ENCODE results near the gene ZBED1. TPM values are rescaled to one million over a fixed set of nuclear protein-coding genes. Genes with fewer than 3 reads are reported as not detected.
"Not testable (repeated sequence)": the region's sequence is repeated elsewhere in the genome, so short reads cannot be mapped to it uniquely, and the experiment has no call there.

The ZBED1 gene
- total RNA-seq, 1 donor from 2014 or later = 40.2 TPM

- no peaks in the 10 kb centered on the region for H3K4me1 Mint-ChIP-seq (ENCODE audit: unreplicated experiment)
- no peaks in the 10 kb centered on the region for H3K36me3 Mint-ChIP-seq (ENCODE audit: low read depth, unreplicated experiment)
- H3K27me3 Mint-ChIP-seq (ENCODE audit: unreplicated experiment) = peaks cover 2% of the 10 kb centered on the region
- no peak for DNase-seq (ENCODE audit: low spot score)
- H3K9me3 Mint-ChIP-seq (ENCODE audit: unreplicated experiment) = no peaks in the 10 kb centered on the region
- H3K4me3 Mint-ChIP-seq (ENCODE audit: unreplicated experiment) = no peak overlapping the region
- H3K27ac Mint-ChIP-seq (ENCODE audit: unreplicated experiment) = no peak overlapping the region
- no peak for TF ChIP-seq CTCF (IDR thresholded peaks at IDR 0.05; ENCODE audit: unreplicated experiment)
Measured at GRCh38 chrX:2520539-2520938, 19.8 kb upstream of the ZBED1 start.

- not testable (repeated sequence) for H3K9me3 Mint-ChIP-seq (ENCODE audit: unreplicated experiment); H3K27me3 Mint-ChIP-seq (ENCODE audit: unreplicated experiment); H3K4me1 Mint-ChIP-seq (ENCODE audit: unreplicated experiment); H3K36me3 Mint-ChIP-seq (ENCODE audit: low read depth, unreplicated experiment); H3K4me3 Mint-ChIP-seq (ENCODE audit: unreplicated experiment); H3K27ac Mint-ChIP-seq (ENCODE audit: unreplicated experiment); DNase-seq (ENCODE audit: low spot score)
Measured at GRCh38 chrX:2519638-2520037, 18.9 kb upstream of the ZBED1 start.

- Mint-ChIP-seq H3K27me3 (ENCODE audit: unreplicated experiment) (peaks cover 2% of the 10 kb centered on the region), H3K36me3 (ENCODE audit: low read depth, unreplicated experiment) (no peaks in the 10 kb centered on the region), H3K9me3 (ENCODE audit: unreplicated experiment) (no peaks in the 10 kb centered on the region), H3K4me1 (ENCODE audit: unreplicated experiment) (no peaks in the 10 kb centered on the region), H3K4me3 (ENCODE audit: unreplicated experiment) (no peak overlapping the region), H3K27ac (ENCODE audit: unreplicated experiment) (no peak overlapping the region)
- TF ChIP-seq CTCF (IDR thresholded peaks at IDR 0.05; ENCODE audit: unreplicated experiment) = no peak
- no peak for DNase-seq (ENCODE audit: low spot score)
Measured at GRCh38 chrX:2517055-2517454, 16.3 kb upstream of the ZBED1 start.

GRCh38 chrX:2516623-2517022, 15.8 kb upstream of the ZBED1 start:
- no peak for DNase-seq (ENCODE audit: low spot score)
- H3K4me1 Mint-ChIP-seq (ENCODE audit: unreplicated experiment) = no peaks in the 10 kb centered on the region
- H3K27me3 Mint-ChIP-seq (ENCODE audit: unreplicated experiment) = peaks cover 2% of the 10 kb centered on the region
- no peak for TF ChIP-seq CTCF (IDR thresholded peaks at IDR 0.05; ENCODE audit: unreplicated experiment)
- H3K27ac Mint-ChIP-seq (ENCODE audit: unreplicated experiment) = no peak overlapping the region
- H3K9me3 Mint-ChIP-seq (ENCODE audit: unreplicated experiment) = no peaks in the 10 kb centered on the region
- no peaks in the 10 kb centered on the region for H3K36me3 Mint-ChIP-seq (ENCODE audit: low read depth, unreplicated experiment)
- H3K4me3 Mint-ChIP-seq (ENCODE audit: unreplicated experiment) = no peak overlapping the region

- Mint-ChIP-seq H3K4me3 (ENCODE audit: unreplicated experiment) (no peak overlapping the region), H3K27me3 (ENCODE audit: unreplicated experiment) (peaks cover 2% of the 10 kb centered on the region), H3K27ac (ENCODE audit: unreplicated experiment) (no peak overlapping the region), H3K4me1 (ENCODE audit: unreplicated experiment) (no peaks in the 10 kb centered on the region), H3K9me3 (ENCODE audit: unreplicated experiment) (no peaks in the 10 kb centered on the region), H3K36me3 (ENCODE audit: low read depth, unreplicated experiment) (no peaks in the 10 kb centered on the region)
- TF ChIP-seq CTCF (IDR thresholded peaks at IDR 0.05; ENCODE audit: unreplicated experiment) = no peak
- DNase-seq (ENCODE audit: low spot score) = no peak
Measured at GRCh38 chrX:2514131-2514530, 13.4 kb upstream of the ZBED1 start.

Measured in endothelial cell (in vitro differentiated cells).